GM18858 (cell line): Measurements from ENCODE around the gene CEND1.

Source experiments
- ATAC-seq: cut with Tn5 transposase; IDR thresholded peaks from one replicate; pipeline ENCODE4 v1.9.1; 2021; ENCODE audit not compliant: unreplicated experiment

Gene CEND1

DNA sequence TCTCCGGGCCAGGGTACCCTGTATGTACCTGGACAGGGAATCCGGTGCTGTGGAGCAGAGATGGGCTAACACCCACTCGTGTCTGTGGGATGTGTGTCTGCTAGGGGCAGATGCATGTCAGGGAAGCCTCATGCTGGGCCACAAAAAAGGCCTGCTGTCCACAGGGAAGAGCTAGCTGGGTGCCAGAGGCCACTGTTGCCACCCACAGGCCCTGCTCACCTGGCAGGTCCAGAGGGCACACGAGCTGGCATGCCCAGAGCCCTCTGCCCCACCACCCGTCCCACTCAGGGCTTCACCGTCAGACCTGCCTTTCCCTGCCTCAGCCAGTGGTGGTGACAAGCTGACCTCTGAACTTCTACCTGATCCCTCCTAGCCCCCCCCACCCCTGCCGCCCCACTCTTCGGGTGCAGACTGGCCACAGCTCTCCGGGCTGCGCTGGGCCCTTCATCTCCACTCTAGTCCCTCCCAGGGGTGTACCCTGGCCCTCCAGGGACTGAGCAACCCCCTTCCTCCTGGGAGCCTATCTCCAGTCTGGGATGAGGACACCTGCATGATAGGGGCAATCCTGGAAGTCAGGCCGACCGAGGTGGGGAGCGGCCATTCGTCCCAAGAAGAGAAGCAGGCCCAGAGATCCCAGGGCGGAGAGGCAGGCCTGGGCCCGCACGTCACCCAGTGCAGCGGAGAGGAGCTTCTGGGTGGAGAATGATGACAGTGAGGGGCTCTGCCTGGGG, 6.8 kb upstream of the CEND1 start:
- no peak for ATAC-seq

- ATAC-seq: no peak
These were observed 6.0 kb upstream of the CEND1 start for GRCh38 chr11:795634-796564.

- ATAC-seq: no peak
These were observed 5.1 kb upstream of the CEND1 start for GRCh38 chr11:794766-795633.

GRCh38 chr11:794013-794765, 4.3 kb upstream of the CEND1 start:
- no peak for ATAC-seq

DNA sequence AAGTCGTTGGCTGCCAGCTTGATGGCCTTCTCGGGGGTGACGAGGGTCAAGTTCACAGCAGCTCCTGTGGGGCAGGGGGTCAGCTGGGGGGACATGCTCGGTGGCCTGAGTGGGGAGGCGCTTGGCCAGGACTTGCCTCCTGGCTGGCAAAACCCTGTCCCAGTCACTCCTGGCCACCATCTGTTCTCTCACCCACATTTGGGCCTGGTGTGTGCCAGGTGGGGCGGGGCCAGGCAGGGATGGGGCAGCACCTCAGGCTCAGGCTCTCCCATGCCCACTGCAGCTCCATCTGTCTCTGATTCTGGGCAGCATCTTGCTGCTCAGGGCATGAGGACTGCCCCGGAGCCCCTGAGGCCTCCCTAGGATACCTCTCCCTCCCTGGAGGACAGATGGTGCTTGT, 3.7 kb upstream of the CEND1 start:
- no peak for ATAC-seq

DNA sequence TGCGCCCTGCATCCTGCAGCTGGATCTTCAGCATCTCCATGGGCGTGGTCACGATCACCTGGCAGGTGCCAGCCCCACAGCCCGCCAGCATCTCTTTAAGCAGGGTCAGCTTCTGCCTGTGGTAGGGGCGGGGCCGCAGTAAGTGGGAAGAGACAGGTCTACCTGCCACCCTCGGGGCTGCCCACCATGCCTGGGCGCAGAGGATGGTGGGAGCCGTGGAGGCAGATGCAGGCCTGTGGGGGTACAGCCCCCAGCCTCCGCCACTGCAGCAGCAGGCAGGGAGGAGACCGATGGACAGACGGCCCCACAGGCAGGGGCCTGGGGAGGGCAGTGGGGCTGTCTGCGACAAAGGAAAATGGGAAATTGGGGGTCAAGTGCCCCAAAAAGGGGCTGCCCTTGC, 3.0 kb upstream of the CEND1 start:
- ATAC-seq: no peak

DNA sequence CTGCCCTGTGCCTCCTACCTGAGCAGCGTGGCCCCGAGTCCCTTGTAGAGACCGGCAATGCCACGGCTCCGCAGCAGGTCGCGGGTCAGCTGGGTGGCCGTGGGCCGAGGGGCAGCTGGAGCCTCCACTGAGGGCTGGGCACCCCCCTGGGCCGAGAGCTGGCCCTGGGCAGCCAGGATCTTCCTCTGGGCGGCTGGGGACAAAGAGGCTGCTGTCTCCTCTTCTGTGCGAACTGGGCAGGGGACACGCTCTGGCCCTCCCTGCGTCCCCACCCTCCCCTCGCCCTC, 2.6 kb upstream of the CEND1 start:
- no peak for ATAC-seq

- ATAC-seq: no peak
These were observed 2.0 kb upstream of the CEND1 start for GRCh38 chr11:791658-792534.

DNA sequence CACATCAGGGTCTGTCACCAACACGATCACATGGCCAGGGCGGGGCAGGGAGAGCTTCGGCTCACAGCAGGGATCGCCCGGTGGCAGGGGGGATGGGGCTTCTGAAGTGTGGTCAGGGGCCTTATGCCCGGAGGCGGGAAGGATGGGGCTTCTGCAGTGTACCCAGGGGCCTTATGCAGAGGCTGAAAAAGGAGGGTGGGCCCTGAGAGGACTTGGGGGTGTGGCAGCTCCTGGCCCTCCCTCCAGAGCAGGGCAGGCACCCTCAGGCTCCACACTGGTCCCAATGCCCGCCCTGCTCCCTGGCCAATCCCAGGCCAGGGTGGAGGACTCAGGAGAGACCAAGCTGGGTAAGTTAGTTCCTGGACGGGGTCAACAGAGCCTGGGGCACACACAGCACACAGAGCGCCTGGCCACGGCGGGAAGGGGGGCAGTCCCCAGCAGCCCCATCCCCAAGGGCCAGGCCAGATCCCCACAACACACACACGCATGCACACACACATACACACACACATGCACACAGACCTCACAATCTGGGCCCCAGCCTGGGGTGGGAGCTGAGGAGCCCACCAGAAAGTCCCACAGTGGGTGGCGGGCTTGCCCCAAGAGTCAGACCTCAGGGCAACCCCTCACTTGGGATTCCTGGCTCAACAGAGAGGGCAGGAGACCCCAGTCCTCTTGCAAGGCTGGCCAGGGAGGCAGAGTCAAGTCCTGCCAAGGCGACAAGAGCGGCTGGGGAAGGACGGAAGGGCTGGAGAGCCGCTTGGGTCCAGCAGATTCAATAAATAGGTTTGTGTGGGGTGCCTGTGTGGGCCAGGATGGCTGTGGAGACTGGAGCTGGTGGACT, 1.1 kb upstream of the CEND1 start:
- ATAC-seq: no peak

DNA sequence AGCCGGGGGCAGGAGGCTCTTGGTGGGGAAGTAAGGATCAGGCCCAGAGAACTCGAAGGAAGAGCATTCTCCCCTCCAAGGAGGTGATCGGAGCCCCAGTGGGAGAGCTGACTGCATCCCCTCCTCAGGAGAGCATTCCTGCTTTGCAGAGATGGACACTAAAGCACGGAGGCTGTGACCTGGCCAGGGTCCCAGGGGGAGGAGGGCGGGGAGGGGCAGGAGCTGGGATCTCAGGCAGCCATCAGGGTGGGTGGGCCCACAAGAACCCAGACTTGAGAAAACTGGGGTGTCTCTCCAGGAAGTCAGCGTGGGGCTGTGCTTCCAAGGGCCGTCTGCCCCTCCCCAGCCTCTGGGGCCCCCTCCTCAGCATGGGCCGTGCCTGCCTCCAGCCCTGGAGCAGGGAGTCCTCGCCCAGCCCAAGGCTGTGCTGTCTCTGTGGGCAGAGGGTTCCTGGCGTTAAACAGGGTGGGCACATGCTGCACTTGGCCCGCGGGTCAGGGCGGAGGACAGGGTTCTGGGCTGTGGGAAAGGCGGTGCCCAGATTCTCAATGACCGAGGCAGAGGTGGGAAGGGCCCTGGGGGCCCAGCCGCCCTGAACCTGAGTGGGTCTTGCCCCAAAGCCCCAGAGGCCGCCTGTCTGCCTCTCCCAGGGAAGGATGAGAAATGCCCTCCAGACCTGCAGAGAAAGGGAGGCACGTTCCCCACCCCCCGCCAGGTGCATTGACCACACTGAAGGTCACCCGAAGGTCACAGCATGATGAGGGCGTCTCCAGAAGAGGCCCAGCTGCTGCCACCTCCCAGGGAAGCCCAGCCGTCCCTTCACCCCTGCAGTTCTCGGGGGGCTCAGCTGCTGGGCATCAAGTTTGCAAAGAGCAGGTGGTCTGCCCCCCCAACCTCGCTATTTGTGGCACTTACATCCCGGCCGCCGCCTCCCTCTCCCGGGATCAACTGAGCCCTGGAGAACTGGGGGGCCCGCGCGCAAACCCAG, 643 bp downstream of the CEND1 start:
- no peak for ATAC-seq

DNA sequence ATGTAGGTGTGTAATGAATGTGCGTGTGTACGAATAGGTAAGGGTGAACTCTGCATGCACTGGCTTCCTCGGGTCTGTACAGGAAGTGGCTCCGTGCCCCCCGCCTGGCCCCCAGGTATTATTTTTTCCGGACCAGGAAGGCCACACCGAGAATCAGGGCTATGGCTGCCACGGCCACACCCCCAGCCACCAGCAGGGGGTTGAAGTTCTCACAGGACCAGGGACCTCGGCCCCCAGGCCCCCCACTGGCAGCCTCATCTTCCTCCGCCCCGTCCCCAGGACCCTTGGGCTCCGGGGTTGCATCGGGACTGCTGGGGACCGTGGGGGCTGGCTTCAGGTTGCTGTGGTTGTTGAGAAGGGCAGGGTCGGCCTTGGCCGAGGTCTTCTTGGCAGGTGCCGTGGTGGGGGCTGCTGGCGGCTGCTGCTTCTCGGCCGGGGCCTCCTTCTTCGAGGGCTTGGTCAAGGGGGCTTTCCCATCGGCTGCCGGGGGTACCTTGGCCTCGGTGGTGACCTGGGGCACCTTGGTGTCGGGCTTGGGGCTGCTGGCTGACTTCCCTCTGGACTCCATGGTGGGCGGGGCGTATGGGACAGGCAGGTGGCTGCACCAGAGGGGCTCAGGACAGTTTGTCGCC, 1.8 kb downstream of the CEND1 start:
- no peak for ATAC-seq

DNA sequence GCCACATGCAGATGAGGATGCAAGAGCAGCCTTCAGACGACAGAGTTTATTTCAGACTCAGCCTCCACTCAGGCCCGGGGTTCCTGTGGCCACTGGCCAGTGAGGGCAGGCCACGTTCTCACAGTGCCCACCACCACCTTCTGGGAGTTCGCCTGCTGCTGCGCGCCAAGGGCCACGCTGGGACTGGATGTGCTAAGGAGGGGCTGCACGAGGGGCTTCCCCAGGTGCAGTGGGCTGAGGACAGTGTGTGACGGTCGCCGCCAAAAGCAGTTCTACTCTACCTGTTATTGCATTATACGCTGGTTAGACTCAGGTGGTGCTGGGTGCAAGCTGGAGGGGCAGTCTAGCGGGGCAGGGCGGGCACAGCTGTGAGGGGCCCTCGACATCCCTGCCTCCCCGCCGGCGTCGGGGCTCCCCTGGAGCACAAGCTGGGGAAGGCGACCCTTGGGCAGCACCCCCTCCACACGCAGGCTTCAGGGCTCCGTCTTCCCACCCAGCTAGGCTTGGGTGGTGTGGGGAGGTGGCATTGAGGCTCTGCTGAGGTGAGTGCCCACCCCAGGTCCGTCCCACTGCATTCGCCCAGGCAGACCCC, 2.7 kb downstream of the CEND1 start:
- no peak for ATAC-seq

DNA sequence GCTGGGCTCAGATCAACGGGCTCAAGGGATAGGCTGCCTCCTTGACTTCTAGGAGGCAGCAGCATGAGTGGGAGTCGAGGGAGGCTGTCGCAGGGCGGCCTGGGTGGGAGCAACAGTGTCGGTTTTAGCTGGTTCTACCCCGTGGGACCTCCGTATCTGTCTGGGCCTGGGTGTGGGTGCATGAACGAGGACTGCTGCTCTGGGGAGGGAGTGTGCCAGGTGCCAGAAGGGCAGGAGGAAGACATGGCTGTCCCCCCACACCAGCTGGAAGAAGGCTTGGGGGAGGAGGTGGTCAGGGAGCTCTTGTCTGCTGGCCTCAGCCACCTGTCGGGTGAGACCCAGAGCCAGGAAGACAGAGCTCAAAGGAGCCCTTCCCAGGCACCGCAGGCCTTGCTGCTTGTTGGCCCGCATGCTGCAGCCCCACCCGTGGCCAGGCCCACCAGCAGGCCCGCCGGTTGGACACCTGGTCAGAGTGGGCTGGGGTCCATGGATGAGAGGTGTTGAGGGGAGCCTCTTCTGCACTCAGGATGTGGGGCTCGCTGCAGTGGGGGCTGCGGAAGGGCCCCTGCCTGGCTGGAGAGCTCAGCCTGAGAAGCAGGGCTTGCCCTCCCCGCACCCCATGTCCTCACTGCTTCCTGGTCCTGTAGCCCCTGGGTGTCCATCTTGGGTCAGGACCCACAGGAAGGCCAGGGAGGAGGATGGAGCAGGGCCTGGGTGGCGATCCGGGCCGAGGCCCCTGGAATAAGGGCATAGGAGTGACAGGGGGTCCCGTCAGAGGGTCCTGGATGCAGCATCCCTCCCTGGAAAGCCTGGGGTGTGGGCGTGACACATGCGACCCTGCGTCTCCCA, 3.4 kb downstream of the CEND1 start:
- ATAC-seq: no peak

GRCh38 chr11:783581-784015, 6.3 kb downstream of the CEND1 start:
- ATAC-seq: no peak

- ATAC-seq: no peak
These were observed 7.4 kb downstream of the CEND1 start for GRCh38 chr11:782264-783174.
